ENCODE data around the gene ZNF566. TPM values are rescaled to one million over a fixed set of nuclear protein-coding genes. Genes with fewer than 3 reads are reported as not detected.

Gene ZNF566
- total RNA-seq = 9.1 and 9.3 TPM in 2 replicates

DNA sequence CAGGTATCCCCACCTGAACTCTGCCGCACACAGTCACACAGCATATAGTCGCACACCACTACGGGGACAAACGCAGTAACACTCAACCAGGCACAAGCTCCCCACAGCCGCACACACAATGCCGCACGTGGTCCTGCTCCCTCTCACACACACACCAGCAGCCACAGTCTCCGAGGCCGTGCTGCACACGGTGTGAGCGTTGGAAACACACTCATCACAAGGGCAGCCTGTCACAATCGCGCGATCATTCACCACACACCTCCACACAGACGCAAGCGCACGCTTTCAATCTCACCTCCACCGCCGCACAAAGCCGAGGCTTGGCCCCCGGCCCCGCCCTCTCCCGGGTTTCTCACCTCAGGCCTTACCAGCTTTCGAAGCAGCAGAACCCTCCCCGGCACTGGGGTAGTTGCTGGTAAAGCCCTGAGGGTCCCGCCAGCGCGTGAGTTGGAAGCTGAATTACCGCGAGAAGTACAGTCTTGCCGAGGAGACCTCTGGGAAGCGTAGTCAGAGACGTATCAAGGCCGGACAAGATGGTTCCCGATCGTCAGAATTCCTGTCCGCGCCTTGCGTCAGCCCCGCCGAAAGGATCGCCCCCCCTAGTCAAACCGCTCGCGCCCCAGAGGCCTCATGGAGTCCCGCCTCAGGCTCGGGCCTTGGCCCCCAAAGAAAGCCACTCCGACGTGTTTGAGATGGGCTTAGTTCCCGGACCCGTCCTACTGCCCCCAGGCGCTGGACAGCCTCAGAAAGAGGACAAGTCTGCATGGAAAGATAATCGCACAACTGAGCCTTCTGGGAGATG, at the start of gene ZNF566:
Gene ZNF566 (minus strand): TSS at position 444 of the 802 bp plus-strand sequence. CDS start 13,004 bp downstream, outside the sequence.

DNA sequence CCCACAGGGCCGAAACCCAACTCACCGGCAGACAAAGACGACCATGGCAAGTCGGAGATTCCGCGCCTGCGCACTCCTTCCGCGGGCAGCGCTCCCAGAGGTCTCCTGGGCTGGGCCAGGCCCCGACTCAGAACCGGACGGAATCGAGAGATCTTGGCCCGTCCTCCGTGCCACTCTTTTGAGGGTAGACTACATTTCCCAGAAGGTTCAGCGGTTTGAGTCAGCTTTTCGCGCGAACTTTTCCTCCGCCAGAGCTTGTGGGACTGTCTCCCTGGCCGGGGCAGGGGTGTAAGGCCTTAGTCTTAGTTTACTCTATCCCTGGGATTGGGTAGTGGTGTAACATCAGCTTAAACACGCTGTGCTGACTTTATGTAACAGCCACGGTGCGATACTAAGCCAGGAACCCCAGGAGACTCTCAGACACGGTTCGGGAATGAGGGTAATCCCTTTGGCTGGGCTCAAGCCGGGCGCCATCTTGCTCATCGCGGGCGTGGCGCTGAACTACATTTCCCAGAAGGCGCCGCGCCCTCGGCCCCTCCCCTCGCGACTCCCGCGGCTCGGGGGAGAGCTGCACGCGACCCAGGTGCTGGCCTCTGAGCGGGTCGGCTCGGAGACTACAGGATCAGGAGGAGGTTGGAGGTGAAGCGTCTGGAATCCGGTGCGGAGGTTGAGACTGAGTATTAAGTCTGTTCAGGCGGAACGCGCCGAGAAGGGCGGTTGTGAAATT, 39.0 kb upstream of the ZNF566 start, which contains the start of gene ZNF260:
Gene ZNF260 (minus strand): TSS at position 78 of the 727 bp plus-strand sequence. CDS start 13,033 bp downstream, outside the sequence.

DNA sequence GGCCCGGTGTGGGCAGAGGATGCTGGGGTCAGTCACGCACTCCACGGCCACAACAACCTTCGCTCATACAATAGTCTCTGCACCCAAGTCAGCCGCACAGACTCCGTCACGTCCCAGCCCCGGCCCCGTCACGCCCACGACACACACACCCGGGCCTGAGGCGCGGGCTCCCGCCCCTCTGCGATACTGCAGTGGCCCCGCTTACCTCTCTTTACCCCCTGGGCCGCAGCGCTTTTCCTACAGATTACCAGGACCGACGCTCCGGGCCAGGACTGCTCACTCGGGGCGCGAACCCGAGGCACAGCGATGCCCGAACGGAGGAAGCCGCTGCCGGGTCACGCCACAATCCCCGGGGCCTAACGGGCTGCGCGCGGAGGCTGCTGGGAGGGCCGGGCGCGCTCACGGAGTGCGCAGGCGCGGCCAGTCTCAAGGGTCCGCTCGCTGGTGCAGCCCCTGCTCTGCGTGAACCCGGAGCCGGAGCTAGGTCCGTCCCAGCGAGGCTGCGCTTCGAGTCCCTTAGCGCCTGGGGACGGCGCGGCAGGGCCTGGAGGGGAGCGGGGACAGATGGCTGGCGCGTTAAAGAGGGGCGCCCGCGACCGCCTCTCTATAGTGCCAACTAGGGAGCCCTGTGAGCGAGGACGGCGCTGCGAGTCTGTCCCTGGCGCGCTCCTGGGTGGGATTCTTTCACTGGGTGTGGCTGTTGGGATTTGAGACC, 70.9 kb downstream of the ZNF566 start, which contains the start of gene ZFP82:
Gene ZFP82 (minus strand): TSS at position 358 of the 715 bp plus-strand sequence. CDS start 8,855 bp downstream, outside the sequence.

Other genes starting within 250 kb of the ZNF566 start
- 1.5 and 1.7 TPM in 2 replicates for gene ZFP14, start 110.4 kb downstream of the ZNF566 start, total RNA-seq
- 5.8 and 7.4 TPM in 2 replicates for gene ZFP82, start 70.9 kb downstream of the ZNF566 start, total RNA-seq
- 8.7 and 10.5 TPM in 2 replicates for gene ZNF260, start 38.7 kb upstream of the ZNF566 start, total RNA-seq
- 7.4 and 8.0 TPM in 2 replicates for gene ZNF529, start 83.7 kb upstream of the ZNF566 start, total RNA-seq
- gene ZNF382, start 115.8 kb upstream of the ZNF566 start, total RNA-seq = 2.9 and 6.3 TPM in 2 replicates
- 6.1 and 10.1 TPM in 2 replicates for gene ZNF461, start 177.3 kb upstream of the ZNF566 start, total RNA-seq
- gene ZNF567, start 198.1 kb upstream of the ZNF566 start, total RNA-seq = 4.5 and 4.7 TPM in 2 replicates